K562 (cell line): ENCODE results near the gene TTLL11. TPM values are rescaled to one million over a fixed set of nuclear protein-coding genes. Genes with fewer than 3 reads are reported as not detected.

Source experiments
- HLTF ChIP-seq: fragments of 450-650 bp; IDR thresholded peaks from 2 replicates; pipeline ENCODE4 v1.6.1; 2016
- HNRNPL ChIP-seq: fragments of 200-400 bp; formaldehyde crosslinking; IDR thresholded peaks from 2 replicates; pipeline ENCODE4 v1.6.1; 2017; ENCODE audit warnings: low read depth, mild to moderate bottlenecking, low read length
- NCOA1 ChIP-seq: fragments of 450-650 bp; IDR thresholded peaks from 2 replicates; pipeline ENCODE4 v1.6.1; 2016; ENCODE audit warnings: low read depth
- SP2 ChIP-seq: IDR thresholded peaks from 2 replicates; pipeline ENCODE4 v1.6.1; 2011; ENCODE audit warnings: mild to moderate bottlenecking, low read depth, low read length, moderate library complexity; ENCODE audit not compliant: poor library complexity, severe bottlenecking; ENCODE audit errors: extremely low read depth
- ZBTB8A ChIP-seq: fragments of 450-650 bp; IDR thresholded peaks from 2 replicates; pipeline ENCODE4 v1.6.1; 2018; ENCODE audit warnings: mild to moderate bottlenecking, moderate library complexity; ENCODE audit not compliant: partially characterized antibody
- ZNF324 ChIP-seq: fragments of 250-450 bp; sonication (Bioruptor Pico); IDR thresholded peaks from 2 replicates; pipeline ENCODE4 v1.4.0; 2020; ENCODE audit warnings: mild to moderate bottlenecking
- ZNF436 ChIP-seq: fragments of 250-450, 450-650 bp; sonication (Bioruptor Pico); formaldehyde crosslinking; IDR thresholded peaks from 2 replicates; pipeline ENCODE4 v1.7.0; 2020; ENCODE audit warnings: mild to moderate bottlenecking
- polyA plus RNA-seq, 8 experiments: library from polyadenylated mRNA; depleted of rRNA in 4 of 8; stranded (reverse) in 5 of 8; unstranded in 3 of 8; fragments of >200 nt; fragmentation: Nextera tagmentation in 2 of 8; fragmentation: Illumina TruSeq in 1 of 8; extraction: Ambion mirVana in 2 of 8; extraction: Trizol in 1 of 8; gene quantifications; 2 replicates each; pipeline versions ENCODE4 v1.2.1 to v1.2.3, GENCODE V29; 2011 to 2014; ENCODE audit warnings: inconsistent platforms in 1 of 8, missing spikeins in 1 of 8
- total RNA-seq, 7 experiments: library from RNA; depleted of rRNA in 6 of 7; stranded (reverse); fragments of >200 nt in 6 of 7; fragmentation: Illumina TruSeq in 2 of 7; extraction: Trizol in 2 of 7; gene quantifications; 2 replicates each; pipeline versions ENCODE4 v1.2.1 to v1.2.3, GENCODE V29; 2011 to 2021; ENCODE audit warnings: low replicate concordance in 1 of 7
- TF ChIP-seq, protein P1 (sequence below): fragments of 200-600 bp; sonication (generic); IDR thresholded peaks from one replicate; pipeline ENCODE4 v1.6.1; 2012; ENCODE audit warnings: mild to moderate bottlenecking, low read depth, low read length, inconsistent platforms
- TF ChIP-seq, protein P2 (sequence below): sonication (generic); formaldehyde crosslinking; IDR thresholded peaks from 2 replicates; pipeline ENCODE4 v1.8.0; 2023; ENCODE audit warnings: missing genetic modification reagents, mild to moderate bottlenecking, borderline replicate concordance

Gene TTLL11
- total and polyA plus RNA-seq, 9 of the 15 experiments (the other 6 are each of a cell fraction or from before 2014, with no cell fraction given), result 0.83 to 4.4 (median 2.7) TPM

DNA sequence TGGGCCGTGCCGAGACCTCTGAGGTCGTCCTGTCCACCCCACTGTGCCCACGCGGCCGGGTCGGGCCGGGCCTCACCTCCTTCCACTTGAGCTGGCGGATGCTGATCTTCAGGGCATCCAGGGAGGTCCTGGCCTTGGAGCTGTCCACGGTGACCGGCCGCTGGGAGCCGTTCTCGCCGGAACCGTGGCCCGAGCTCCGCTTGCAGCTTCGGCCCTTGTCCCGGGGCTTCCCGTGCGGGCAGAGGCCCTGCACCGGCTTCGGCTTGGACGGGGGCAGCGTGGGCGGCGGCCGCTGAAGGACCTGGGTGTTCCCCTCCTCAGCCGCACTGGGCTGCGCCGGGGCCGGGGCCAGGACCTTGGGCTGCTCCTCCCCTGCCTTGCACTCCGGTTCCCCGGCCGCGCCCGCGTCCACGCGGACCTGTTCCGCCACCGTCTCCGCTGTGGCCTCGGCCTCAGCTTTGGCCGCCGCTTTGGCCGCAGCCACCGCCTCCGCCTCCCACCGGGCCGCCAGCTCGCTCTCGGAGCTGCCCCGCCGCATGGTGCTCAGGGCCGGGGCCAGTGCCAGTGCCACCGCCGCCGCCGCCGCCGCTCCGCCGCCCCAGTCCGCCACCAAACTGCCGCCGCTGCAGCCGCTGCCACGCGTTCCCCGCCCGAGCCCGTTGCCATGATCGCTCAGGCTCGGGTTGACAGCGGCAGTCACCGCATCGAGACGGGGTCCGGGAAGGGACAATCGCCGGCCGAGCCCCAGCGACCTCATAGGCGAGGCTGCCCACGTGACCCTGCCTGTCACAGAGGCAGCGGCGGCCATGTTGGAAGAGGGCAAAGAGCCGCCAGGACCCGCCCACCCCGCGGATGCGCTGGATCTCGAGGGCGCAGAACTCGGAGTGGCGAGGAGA is at the start of gene TTLL11 (continued):
- TF ChIP-seq, protein P1, sequence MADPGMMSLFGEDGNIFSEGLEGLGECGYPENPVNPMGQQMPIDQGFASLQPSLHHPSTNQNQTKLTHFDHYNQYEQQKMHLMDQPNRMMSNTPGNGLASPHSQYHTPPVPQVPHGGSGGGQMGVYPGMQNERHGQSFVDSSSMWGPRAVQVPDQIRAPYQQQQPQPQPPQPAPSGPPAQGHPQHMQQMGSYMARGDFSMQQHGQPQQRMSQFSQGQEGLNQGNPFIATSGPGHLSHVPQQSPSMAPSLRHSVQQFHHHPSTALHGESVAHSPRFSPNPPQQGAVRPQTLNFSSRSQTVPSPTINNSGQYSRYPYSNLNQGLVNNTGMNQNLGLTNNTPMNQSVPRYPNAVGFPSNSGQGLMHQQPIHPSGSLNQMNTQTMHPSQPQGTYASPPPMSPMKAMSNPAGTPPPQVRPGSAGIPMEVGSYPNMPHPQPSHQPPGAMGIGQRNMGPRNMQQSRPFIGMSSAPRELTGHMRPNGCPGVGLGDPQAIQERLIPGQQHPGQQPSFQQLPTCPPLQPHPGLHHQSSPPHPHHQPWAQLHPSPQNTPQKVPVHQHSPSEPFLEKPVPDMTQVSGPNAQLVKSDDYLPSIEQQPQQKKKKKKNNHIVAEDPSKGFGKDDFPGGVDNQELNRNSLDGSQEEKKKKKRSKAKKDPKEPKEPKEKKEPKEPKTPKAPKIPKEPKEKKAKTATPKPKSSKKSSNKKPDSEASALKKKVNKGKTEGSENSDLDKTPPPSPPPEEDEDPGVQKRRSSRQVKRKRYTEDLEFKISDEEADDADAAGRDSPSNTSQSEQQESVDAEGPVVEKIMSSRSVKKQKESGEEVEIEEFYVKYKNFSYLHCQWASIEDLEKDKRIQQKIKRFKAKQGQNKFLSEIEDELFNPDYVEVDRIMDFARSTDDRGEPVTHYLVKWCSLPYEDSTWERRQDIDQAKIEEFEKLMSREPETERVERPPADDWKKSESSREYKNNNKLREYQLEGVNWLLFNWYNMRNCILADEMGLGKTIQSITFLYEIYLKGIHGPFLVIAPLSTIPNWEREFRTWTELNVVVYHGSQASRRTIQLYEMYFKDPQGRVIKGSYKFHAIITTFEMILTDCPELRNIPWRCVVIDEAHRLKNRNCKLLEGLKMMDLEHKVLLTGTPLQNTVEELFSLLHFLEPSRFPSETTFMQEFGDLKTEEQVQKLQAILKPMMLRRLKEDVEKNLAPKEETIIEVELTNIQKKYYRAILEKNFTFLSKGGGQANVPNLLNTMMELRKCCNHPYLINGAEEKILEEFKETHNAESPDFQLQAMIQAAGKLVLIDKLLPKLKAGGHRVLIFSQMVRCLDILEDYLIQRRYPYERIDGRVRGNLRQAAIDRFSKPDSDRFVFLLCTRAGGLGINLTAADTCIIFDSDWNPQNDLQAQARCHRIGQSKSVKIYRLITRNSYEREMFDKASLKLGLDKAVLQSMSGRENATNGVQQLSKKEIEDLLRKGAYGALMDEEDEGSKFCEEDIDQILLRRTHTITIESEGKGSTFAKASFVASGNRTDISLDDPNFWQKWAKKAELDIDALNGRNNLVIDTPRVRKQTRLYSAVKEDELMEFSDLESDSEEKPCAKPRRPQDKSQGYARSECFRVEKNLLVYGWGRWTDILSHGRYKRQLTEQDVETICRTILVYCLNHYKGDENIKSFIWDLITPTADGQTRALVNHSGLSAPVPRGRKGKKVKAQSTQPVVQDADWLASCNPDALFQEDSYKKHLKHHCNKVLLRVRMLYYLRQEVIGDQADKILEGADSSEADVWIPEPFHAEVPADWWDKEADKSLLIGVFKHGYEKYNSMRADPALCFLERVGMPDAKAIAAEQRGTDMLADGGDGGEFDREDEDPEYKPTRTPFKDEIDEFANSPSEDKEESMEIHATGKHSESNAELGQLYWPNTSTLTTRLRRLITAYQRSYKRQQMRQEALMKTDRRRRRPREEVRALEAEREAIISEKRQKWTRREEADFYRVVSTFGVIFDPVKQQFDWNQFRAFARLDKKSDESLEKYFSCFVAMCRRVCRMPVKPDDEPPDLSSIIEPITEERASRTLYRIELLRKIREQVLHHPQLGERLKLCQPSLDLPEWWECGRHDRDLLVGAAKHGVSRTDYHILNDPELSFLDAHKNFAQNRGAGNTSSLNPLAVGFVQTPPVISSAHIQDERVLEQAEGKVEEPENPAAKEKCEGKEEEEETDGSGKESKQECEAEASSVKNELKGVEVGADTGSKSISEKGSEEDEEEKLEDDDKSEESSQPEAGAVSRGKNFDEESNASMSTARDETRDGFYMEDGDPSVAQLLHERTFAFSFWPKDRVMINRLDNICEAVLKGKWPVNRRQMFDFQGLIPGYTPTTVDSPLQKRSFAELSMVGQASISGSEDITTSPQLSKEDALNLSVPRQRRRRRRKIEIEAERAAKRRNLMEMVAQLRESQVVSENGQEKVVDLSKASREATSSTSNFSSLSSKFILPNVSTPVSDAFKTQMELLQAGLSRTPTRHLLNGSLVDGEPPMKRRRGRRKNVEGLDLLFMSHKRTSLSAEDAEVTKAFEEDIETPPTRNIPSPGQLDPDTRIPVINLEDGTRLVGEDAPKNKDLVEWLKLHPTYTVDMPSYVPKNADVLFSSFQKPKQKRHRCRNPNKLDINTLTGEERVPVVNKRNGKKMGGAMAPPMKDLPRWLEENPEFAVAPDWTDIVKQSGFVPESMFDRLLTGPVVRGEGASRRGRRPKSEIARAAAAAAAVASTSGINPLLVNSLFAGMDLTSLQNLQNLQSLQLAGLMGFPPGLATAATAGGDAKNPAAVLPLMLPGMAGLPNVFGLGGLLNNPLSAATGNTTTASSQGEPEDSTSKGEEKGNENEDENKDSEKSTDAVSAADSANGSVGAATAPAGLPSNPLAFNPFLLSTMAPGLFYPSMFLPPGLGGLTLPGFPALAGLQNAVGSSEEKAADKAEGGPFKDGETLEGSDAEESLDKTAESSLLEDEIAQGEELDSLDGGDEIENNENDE, result no peak
- no peak for TF ChIP-seq NCOA1
- TF ChIP-seq ZNF324 (CRISPR knock-in tag), result no peak
- no peak for TF ChIP-seq HLTF
- TF ChIP-seq ZBTB8A, result no peak
- TF ChIP-seq HNRNPL, result 0 out of 2 replicates have a peak, but pooled peaks have one; percentile 42
- TF ChIP-seq, protein P2, sequence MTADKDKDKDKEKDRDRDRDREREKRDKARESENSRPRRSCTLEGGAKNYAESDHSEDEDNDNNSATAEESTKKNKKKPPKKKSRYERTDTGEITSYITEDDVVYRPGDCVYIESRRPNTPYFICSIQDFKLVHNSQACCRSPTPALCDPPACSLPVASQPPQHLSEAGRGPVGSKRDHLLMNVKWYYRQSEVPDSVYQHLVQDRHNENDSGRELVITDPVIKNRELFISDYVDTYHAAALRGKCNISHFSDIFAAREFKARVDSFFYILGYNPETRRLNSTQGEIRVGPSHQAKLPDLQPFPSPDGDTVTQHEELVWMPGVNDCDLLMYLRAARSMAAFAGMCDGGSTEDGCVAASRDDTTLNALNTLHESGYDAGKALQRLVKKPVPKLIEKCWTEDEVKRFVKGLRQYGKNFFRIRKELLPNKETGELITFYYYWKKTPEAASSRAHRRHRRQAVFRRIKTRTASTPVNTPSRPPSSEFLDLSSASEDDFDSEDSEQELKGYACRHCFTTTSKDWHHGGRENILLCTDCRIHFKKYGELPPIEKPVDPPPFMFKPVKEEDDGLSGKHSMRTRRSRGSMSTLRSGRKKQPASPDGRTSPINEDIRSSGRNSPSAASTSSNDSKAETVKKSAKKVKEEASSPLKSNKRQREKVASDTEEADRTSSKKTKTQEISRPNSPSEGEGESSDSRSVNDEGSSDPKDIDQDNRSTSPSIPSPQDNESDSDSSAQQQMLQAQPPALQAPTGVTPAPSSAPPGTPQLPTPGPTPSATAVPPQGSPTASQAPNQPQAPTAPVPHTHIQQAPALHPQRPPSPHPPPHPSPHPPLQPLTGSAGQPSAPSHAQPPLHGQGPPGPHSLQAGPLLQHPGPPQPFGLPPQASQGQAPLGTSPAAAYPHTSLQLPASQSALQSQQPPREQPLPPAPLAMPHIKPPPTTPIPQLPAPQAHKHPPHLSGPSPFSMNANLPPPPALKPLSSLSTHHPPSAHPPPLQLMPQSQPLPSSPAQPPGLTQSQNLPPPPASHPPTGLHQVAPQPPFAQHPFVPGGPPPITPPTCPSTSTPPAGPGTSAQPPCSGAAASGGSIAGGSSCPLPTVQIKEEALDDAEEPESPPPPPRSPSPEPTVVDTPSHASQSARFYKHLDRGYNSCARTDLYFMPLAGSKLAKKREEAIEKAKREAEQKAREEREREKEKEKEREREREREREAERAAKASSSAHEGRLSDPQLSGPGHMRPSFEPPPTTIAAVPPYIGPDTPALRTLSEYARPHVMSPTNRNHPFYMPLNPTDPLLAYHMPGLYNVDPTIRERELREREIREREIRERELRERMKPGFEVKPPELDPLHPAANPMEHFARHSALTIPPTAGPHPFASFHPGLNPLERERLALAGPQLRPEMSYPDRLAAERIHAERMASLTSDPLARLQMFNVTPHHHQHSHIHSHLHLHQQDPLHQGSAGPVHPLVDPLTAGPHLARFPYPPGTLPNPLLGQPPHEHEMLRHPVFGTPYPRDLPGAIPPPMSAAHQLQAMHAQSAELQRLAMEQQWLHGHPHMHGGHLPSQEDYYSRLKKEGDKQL (CRISPR knock-in tag), result 0 out of 2 replicates have a peak, but pooled peaks have one; percentile 25
- no peak for TF ChIP-seq ZNF436
- no peak for TF ChIP-seq SP2
